Ovary (tissue), 9 donors: ENCODE results near the gene RPP38. TPM values are rescaled to one million over a fixed set of nuclear protein-coding genes. Genes with fewer than 3 reads are reported as not detected.

Source experiments
- DNase-seq, 5 donors: peaks; one replicate each; pipeline ENCODE4 v3.0.0-alpha.2; 2019 to 2020
- H3K27ac ChIP-seq, 2 donors: fragments of 200-600 bp; one replicate each; pipeline versions ENCODE4 v1.5.1 to v1.8.0; 2019 to 2022
- H3K27me3 ChIP-seq: fragments of 200-600 bp; one replicate; pipeline ENCODE4 v1.8.0; 2022
- H3K36me3 ChIP-seq: fragments of 200-600 bp; sonication (generic); one replicate; pipeline ENCODE4 v1.5.1; 2019
- H3K4me1 ChIP-seq: one replicate; pipeline ENCODE4 v1.8.1; 2013; ENCODE audit warnings: mild to moderate bottlenecking, moderate library complexity; ENCODE audit not compliant: insufficient read depth
- H3K4me3 ChIP-seq: fragments of 200-600 bp; sonication (generic); one replicate; pipeline ENCODE4 v1.5.1; 2017
- H3K9me3 ChIP-seq, 2 donors: fragments of 200-600 bp in 1 of 2; sonication (generic) in 1 of 2; one replicate each; pipeline versions ENCODE4 v1.5.1 to v1.8.1; 2013 to 2019; ENCODE audit warnings: mild to moderate bottlenecking in 1 of 2, moderate library complexity in 1 of 2
- EP300 ChIP-seq: sonication (generic); formaldehyde crosslinking; IDR thresholded peaks from one replicate; pipeline ENCODE4 v1.6.1; 2017; ENCODE audit warnings: antibody characterized with exemption
- POLR2A ChIP-seq: fragments of 450-650 bp; IDR thresholded peaks from one replicate; pipeline ENCODE4 v1.6.1; 2017; ENCODE audit warnings: antibody characterized with exemption, mild to moderate bottlenecking, moderate library complexity
- WGBS, 3 donors: extraction: QIAGEN DNeasy Blood & Tissue Kit in 1 of 3; methylation state at CpG; one replicate each; pipeline versions ENCODE4 v1.1.5 to v1.1.7; 2013 to 2017; 5-methylcytosine and 5-hydroxymethylcytosine counted together
- intact Hi-C, 4 donors: fragments of 100-400 bp; cut with DNase I; formaldehyde crosslinking; loops; one replicate each; pipeline versions ENCODE4 v1.11.0 to v1.15.1; 2022 to 2023
- polyA plus RNA-seq, 2 donors: library from polyadenylated mRNA; stranded (reverse); fragments of 200-250 nt in 1 of 2; fragments of 350-450 nt in 1 of 2; fragmentation: Illumina TruSeq in 1 of 2; extraction: RNeasy Lipid Tissue Mini Kit (QIAGEN cat#74804) in 1 of 2; gene quantifications; one replicate each; pipeline ENCODE4 v1.2.3, GENCODE V29; 2013 to 2014
- total RNA-seq, 7 donors: library from RNA; depleted of rRNA in 2 of 7; stranded (reverse); fragments of >200 nt in 2 of 7; fragmentation: NEBNext Ultra II Directional in 3 of 7; extraction: Animal tissue kit (Norgen Biotek cat#: 25700) in 3 of 7; gene quantifications; one replicate each; pipeline versions ENCODE4 v1.1.0 to v1.2.4, GENCODE V29; 2016 to 2023
- TF ChIP-seq, protein P1 (sequence below), 3 donors: fragments of 450-650 bp in 2 of 3; fragments of 200-600 bp in 1 of 3; IDR thresholded peaks; one replicate each; pipeline versions ENCODE4 v1.5.1 to v1.8.0; 2016 to 2022; ENCODE audit warnings: antibody characterized with exemption in 3 of 3, mild to moderate bottlenecking in 1 of 3
- donor health status: DM: no; HTN: no; CAD: no; lungs with moderate emphysema.
- donor health status: DM: no; HTN: no; CAD: no.
- donor health status: Bipolar disorder and iron deficiency.
- donor health status: DM: yes; HTN: yes; CAD: no.
- donor health status: DM: no; HTN: no; CAD: no.
- donor health status: DM: yes; HTN: yes; CAD: no.

RPP38 gene
- total and polyA plus RNA-seq, 9 donors: 9.1 to 20.7 (median 15.7) TPM

DNA sequence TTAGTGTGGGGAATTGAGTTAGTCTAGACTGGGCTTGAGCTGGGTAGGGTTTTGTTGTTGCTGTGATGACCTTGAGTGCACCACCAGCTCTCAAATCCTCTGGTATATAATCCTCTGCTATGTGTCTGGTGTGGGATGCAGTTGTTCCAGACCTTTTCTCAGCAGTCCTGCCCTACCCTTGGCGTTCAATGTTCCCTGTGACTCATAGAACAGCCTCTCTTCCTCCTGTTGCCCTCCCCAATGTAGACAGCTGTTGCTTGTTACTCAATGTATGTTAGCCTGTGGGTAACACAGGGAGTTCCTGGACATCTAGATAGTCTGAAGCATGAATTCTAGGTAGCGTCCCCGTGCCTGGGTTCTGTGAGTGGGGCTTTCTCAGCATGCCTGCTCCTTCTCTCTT lies 28.4 kb upstream of the RPP38 start:
- DNase-seq: no peak
- Histone ChIP-seq H3K27me3 (no peaks in the 10 kb centered on the region), H3K9me3 (no peaks in the 10 kb centered on the region), H3K36me3 (no peaks in the 10 kb centered on the region), H3K4me3 (no peak overlapping the region), H3K4me1 (no peaks in the 10 kb centered on the region), H3K27ac (no peak overlapping the region)
- intact Hi-C loops: no loop called here
- 76 to 83% (median 79%) methylated on average over 3 of the region's 3 CpGs for WGBS, 3 donors
- no peak for TF ChIP-seq EP300
- no peak for TF ChIP-seq POLR2A
- TF ChIP-seq, protein P1, sequence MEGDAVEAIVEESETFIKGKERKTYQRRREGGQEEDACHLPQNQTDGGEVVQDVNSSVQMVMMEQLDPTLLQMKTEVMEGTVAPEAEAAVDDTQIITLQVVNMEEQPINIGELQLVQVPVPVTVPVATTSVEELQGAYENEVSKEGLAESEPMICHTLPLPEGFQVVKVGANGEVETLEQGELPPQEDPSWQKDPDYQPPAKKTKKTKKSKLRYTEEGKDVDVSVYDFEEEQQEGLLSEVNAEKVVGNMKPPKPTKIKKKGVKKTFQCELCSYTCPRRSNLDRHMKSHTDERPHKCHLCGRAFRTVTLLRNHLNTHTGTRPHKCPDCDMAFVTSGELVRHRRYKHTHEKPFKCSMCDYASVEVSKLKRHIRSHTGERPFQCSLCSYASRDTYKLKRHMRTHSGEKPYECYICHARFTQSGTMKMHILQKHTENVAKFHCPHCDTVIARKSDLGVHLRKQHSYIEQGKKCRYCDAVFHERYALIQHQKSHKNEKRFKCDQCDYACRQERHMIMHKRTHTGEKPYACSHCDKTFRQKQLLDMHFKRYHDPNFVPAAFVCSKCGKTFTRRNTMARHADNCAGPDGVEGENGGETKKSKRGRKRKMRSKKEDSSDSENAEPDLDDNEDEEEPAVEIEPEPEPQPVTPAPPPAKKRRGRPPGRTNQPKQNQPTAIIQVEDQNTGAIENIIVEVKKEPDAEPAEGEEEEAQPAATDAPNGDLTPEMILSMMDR (IDR thresholded peaks at IDR 0.05): no peak

DNA sequence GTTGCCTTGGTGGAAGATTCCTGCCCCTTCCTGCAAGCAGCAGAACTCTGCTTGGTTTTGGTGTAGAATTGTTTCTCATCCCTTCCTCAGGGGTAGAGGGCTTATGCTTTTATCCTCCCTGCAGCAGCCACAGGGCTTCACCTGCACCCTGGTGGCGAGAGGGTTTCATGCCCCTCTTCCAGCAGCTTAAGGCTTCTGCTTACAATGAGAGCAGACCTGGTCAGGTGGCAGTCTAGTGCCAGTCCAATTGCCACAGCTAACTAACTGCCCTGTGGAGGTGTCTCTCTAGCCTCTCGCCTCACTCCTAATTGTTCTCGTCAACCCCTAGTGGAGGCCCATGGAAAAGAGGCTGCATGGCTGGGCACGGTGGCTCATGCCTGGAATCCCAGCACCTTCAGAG lies 27.9 kb upstream of the RPP38 start:
- intact Hi-C loops: no loop called here
- Histone ChIP-seq H3K4me3 (no peak overlapping the region), H3K4me1 (no peaks in the 10 kb centered on the region), H3K36me3 (no peaks in the 10 kb centered on the region), H3K27ac (no peak overlapping the region), H3K9me3 (no peaks in the 10 kb centered on the region), H3K27me3 (no peaks in the 10 kb centered on the region)
- DNase-seq: no peak
- 65 to 76% (median 71%) methylated on average over 4 of the region's 4 CpGs for WGBS, 3 donors
- TF ChIP-seq POLR2A (no peak), EP300 (no peak)
- TF ChIP-seq, protein P1 (IDR thresholded peaks at IDR 0.05): no peak

DNA sequence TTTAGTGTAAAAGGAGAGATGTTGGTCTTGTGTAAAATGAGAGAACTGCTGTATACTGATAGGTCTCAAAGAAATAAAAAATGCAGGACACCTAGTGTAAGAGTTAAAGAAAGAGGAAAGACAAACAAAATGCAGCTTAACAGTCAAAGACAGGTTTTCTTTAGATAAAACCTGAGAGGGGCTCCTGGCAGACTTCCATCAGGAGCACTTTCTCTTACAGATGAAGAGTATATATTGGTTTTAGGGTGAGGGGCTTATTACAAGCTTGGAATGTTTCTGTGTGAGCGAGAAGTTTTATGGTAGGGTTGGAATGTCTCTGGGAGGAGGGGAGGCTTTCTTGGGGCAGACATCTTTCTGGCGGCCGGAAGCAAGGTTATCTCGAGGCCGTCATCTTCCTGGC lies 24.8 kb upstream of the RPP38 start:
- DNase-seq: no peak
- 87 to 89% (median 88%) methylated on average over 5 of the region's 5 CpGs for WGBS, 3 donors
- intact Hi-C loops: no loop called here
- Histone ChIP-seq H3K4me1 (no peaks in the 10 kb centered on the region), H3K27ac (no peak overlapping the region), H3K36me3 (no peaks in the 10 kb centered on the region), H3K27me3 (no peaks in the 10 kb centered on the region), H3K4me3 (no peak overlapping the region), H3K9me3 (no peaks in the 10 kb centered on the region)
- TF ChIP-seq EP300 (no peak), POLR2A (no peak)
- TF ChIP-seq, protein P1 (IDR thresholded peaks at IDR 0.05): no peak

DNA sequence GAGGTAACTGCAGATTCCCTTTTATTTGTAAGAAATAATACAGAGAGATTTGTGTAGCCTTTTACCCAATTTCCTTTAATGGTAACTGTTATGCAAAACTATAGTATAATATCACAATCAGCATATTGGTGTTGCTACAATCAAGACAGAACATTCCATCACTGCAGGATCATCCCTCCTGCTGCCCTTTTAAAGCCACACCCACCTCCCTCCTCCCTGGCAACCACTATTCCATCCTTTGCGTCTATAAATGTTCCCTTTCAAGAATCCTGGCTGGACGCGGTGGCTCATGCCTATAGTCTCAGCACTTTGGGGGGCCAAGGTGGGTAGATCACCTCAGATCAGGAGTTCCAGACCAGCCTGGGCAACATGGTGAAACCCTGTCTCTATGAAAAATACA lies 21.7 kb upstream of the RPP38 start:
- TF ChIP-seq EP300 (no peak), POLR2A (no peak)
- TF ChIP-seq, protein P1 (IDR thresholded peaks at IDR 0.05): no peak
- H3K27me3 ChIP-seq: no peaks in the 10 kb centered on the region
- 90 to 94% (median 94%) methylated on average over 3 of the region's 3 CpGs for WGBS, 3 donors
- intact Hi-C loops: no loop called here
- no peaks in the 10 kb centered on the region for H3K9me3 ChIP-seq
- H3K4me1 ChIP-seq: no peaks in the 10 kb centered on the region
- H3K36me3 ChIP-seq: no peaks in the 10 kb centered on the region
- no peak overlapping the region for H3K27ac ChIP-seq
- H3K4me3 ChIP-seq: no peak overlapping the region
- DNase-seq: no peak
